Measurements from ENCODE around the gene PRAMEF20. TPM values are rescaled to one million over a fixed set of nuclear protein-coding genes. Genes with fewer than 3 reads are reported as not detected.

PRAMEF20 gene
- total and polyA plus RNA-seq, 2 donors (not counting 3 experiments of a cell fraction or from before 2014, with no cell fraction given) = not detected

DNA sequence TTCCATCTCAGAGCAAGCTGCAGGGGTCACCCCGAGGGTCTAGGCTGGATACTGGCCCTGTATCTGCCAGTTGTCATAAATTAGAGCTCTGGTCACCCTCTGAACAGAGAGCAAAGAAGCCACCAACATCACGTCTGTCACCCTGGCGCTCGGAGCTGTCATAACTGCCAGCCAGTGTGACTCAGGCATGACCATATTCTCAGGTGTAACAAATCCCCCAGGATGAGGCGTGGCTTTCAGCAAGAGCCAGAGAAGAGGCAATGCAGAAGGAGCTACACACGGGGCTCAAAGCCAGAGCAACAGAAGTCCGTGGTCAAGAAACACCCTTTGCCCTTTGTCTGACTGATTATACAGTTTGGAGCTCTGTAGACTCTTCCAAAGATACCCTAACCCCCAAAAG lies 40.0 kb downstream of the PRAMEF20 start:
- no TSS peak for BruUV-seq (replicated peaks)
- H4K20me1 ChIP-seq (replicated peaks; ENCODE audit: control insufficient read depth, extremely low read depth, insufficient read depth, low read length) = no peaks in the 10 kb centered on the region
- no peak overlapping the region for H3K27ac ChIP-seq (ENCODE audit: insufficient read depth, low read depth, low read length)
- DNase-seq (ENCODE audit: low read depth, low spot score) (no peak), FAIRE-seq (no peak)
- TF ChIP-seq GATA2 (IDR thresholded peaks at IDR 0.05; ENCODE audit: insufficient read depth, insufficient read length, low read depth, low read length) = no peak
- no peak for TF ChIP-seq JUN (IDR thresholded peaks at IDR 0.05; ENCODE audit: borderline replicate concordance, insufficient read depth, insufficient read length, low read depth)
- no peak for TF ChIP-seq POLR2A (IDR thresholded peaks at IDR 0.05; ENCODE audit: low read depth, low read length)
- TF ChIP-seq EZH2 (IDR thresholded peaks at IDR 0.05; ENCODE audit: borderline replicate concordance, low read depth, low read length, severe bottlenecking) = no peak
- no peak for TF ChIP-seq FOS (IDR thresholded peaks at IDR 0.05; ENCODE audit: borderline replicate concordance, insufficient read depth, low read length)
- TF ChIP-seq POLR2AphosphoS5 (IDR thresholded peaks at IDR 0.05; ENCODE audit: insufficient read depth, low read depth, low read length) = no peak
- TF ChIP-seq, protein P1, sequence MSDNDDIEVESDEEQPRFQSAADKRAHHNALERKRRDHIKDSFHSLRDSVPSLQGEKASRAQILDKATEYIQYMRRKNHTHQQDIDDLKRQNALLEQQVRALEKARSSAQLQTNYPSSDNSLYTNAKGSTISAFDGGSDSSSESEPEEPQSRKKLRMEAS (IDR thresholded peaks at IDR 0.05; ENCODE audit: insufficient read depth, insufficient read length) = no peak
- TF ChIP-seq, protein P2, sequence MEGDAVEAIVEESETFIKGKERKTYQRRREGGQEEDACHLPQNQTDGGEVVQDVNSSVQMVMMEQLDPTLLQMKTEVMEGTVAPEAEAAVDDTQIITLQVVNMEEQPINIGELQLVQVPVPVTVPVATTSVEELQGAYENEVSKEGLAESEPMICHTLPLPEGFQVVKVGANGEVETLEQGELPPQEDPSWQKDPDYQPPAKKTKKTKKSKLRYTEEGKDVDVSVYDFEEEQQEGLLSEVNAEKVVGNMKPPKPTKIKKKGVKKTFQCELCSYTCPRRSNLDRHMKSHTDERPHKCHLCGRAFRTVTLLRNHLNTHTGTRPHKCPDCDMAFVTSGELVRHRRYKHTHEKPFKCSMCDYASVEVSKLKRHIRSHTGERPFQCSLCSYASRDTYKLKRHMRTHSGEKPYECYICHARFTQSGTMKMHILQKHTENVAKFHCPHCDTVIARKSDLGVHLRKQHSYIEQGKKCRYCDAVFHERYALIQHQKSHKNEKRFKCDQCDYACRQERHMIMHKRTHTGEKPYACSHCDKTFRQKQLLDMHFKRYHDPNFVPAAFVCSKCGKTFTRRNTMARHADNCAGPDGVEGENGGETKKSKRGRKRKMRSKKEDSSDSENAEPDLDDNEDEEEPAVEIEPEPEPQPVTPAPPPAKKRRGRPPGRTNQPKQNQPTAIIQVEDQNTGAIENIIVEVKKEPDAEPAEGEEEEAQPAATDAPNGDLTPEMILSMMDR (IDR thresholded peaks at IDR 0.05; ENCODE audit: extremely low read depth in 1 of 2, insufficient read depth in 1 of 2, low read depth in 1 of 2, low read length in 2 of 2) = no peak
- no peak for TF ChIP-seq MYC (IDR thresholded peaks at IDR 0.05; ENCODE audit: low read depth, low read length)
- no peaks in the 10 kb centered on the region for H3K4me1 ChIP-seq (ENCODE audit: control insufficient read depth, extremely low read depth, insufficient read depth, low read length)
- no peaks in the 10 kb centered on the region for H3K27me3 ChIP-seq (ENCODE audit: control insufficient read depth in 2 of 2, insufficient read depth in 2 of 2, low read length in 2 of 2)
- no peak overlapping the region for H3K4me3 ChIP-seq (replicated peaks in 1 of 3; ENCODE audit: insufficient read depth in 1 of 3, low read depth in 1 of 3, low read length in 3 of 3)
- ChIA-PET POLR2A (no interaction called here), CTCF (no interaction called here)
- H2AFZ ChIP-seq (ENCODE audit: low read depth, low read length) = no peak overlapping the region
- no peaks in the 10 kb centered on the region for H3K36me3 ChIP-seq (ENCODE audit: control insufficient read depth in 2 of 2, extremely low read depth in 1 of 2, insufficient read depth in 2 of 2, low read length in 2 of 2)
- H3K9me3 ChIP-seq (replicated peaks; ENCODE audit: control insufficient read depth, insufficient read depth, low read length) = peaks cover 2% of the 10 kb centered on the region
- no peak overlapping the region for H3K4me2 ChIP-seq (ENCODE audit: insufficient read depth, low read length)
- H3K79me2 ChIP-seq (ENCODE audit: control insufficient read depth, insufficient read depth, low read length) = no peaks in the 10 kb centered on the region
- dilution Hi-C loops (cut with MboI; ENCODE audit: extremely low pct_ligation_motif_present, low sequenced_read_pairs) (no loop called here), intact Hi-C loops (cut with micrococcal nuclease) (no loop called here)
- no peak overlapping the region for H3K9ac ChIP-seq (replicated peaks; ENCODE audit: extremely low read depth, insufficient read depth, low read length)
- H3K9me1 ChIP-seq (replicated peaks; ENCODE audit: control insufficient read depth, extremely low read depth, insufficient read depth, low read length) = no peaks in the 10 kb centered on the region
